ENCODE results near the gene KRT80. TPM values are rescaled to one million over a fixed set of nuclear protein-coding genes. Genes with fewer than 3 reads are reported as not detected.

The KRT80 gene
- total RNA-seq, 2 donors from 2014 or later, result 0.30 to 1.5 TPM

- Histone ChIP-seq H3K4me3 (no peak overlapping the region), H3K36me3 (no peaks in the 10 kb centered on the region), H3K4me1 (peaks cover 0 to 11% of the 10 kb centered on the region in 2 donors), H3K9me3 (no peaks in the 10 kb centered on the region), H3K27ac (no peak overlapping the region), H3K27me3 (no peaks in the 10 kb centered on the region)
- no peak for DNase-seq (ENCODE audit: low spot score)
- TF ChIP-seq CTCF (IDR thresholded peaks at IDR 0.05), result no peak
Measured at GRCh38 chr12:52215587-52216031, 23.8 kb upstream of the KRT80 start.

GRCh38 chr12:52214421-52214802 lies 22.6 kb upstream of the KRT80 start:
- Histone ChIP-seq H3K36me3 (no peaks in the 10 kb centered on the region), H3K27me3 (no peaks in the 10 kb centered on the region), H3K4me1 (peaks cover 0 to 11% of the 10 kb centered on the region in 2 donors), H3K4me3 (no peak overlapping the region), H3K9me3 (no peaks in the 10 kb centered on the region), H3K27ac (no peak overlapping the region)
- no peak for TF ChIP-seq CTCF (IDR thresholded peaks at IDR 0.05)
- DNase-seq (ENCODE audit: low spot score), result no peak

GRCh38 chr12:52213564-52214420 lies 22.0 kb upstream of the KRT80 start:
- DNase-seq (ENCODE audit: low spot score), result no peak
- H3K36me3 ChIP-seq, result no peaks in the 10 kb centered on the region
- H3K27me3 ChIP-seq, result peaks cover 0 to 4% of the 10 kb centered on the region in 2 donors
- no peak overlapping the region for H3K4me3 ChIP-seq
- peaks cover 0 to 11% of the 10 kb centered on the region in 2 donors for H3K4me1 ChIP-seq
- H3K27ac ChIP-seq, result no peak overlapping the region
- TF ChIP-seq CTCF (IDR thresholded peaks at IDR 0.05), result peak; percentile 98
- H3K9me3 ChIP-seq, result no peaks in the 10 kb centered on the region

- no peak for DNase-seq (ENCODE audit: low spot score)
- Histone ChIP-seq H3K27ac (no peak overlapping the region), H3K4me1 (peaks cover 0 to 14% of the 10 kb centered on the region in 2 donors), H3K27me3 (peaks cover 0 to 4% of the 10 kb centered on the region in 2 donors), H3K9me3 (no peaks in the 10 kb centered on the region), H3K36me3 (no peaks in the 10 kb centered on the region), H3K4me3 (no peak overlapping the region)
- no peak for TF ChIP-seq CTCF (IDR thresholded peaks at IDR 0.05)
Measured at GRCh38 chr12:52212701-52213563, 21.1 kb upstream of the KRT80 start.

- DNase-seq (ENCODE audit: low spot score), result no peak
- no peak overlapping the region for H3K4me3 ChIP-seq
- no peaks in the 10 kb centered on the region for H3K9me3 ChIP-seq
- H3K4me1 ChIP-seq, result peaks cover 0 to 15% of the 10 kb centered on the region in 2 donors
- peaks cover 0 to 4% of the 10 kb centered on the region in 2 donors for H3K27me3 ChIP-seq
- H3K36me3 ChIP-seq, result no peaks in the 10 kb centered on the region
- TF ChIP-seq CTCF (IDR thresholded peaks at IDR 0.05), result no peak
- H3K27ac ChIP-seq, result no peak overlapping the region
Measured at GRCh38 chr12:52211716-52212585, 20.1 kb upstream of the KRT80 start.

All from right atrium auricular region (tissue), 2 donors.